Activated CD4-positive, alpha-beta T cell treated with anti-CD3 and anti-CD28 coated beads, Interleukin-2, amount 50 U/mL, for 1 hour (primary cell): ENCODE results near the gene MAN2A1.

ENCODE experiments used
- DNase-seq: peaks from one replicate; pipeline ENCODE4 v3.0.0-alpha.2; 2020

Gene MAN2A1

GRCh38 chr5:109709225-109709624 lies 19.5 kb downstream of the MAN2A1 start:
- DNase-seq = no peak

DNA sequence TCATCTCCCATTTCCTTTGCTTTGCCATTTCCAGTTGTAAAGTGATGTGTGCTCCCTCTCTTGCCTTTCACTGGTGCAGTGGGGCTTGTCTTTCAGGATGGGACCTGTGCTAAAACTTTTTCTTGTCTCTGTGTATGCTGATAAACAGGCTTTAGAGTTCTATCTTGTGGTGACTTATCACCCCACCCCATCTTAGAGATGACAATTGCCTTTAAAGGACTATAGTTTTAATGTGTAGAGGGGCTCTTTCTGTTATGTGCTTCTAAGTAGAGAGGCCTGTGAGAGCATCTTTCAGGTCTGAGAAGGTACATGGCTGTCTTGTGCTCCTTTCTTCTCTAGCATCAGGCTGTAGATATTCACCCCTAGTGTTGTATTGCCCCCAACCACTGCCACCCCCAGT lies 21.9 kb downstream of the MAN2A1 start:
- no peak for DNase-seq

GRCh38 chr5:109713453-109713852 lies 23.7 kb downstream of the MAN2A1 start:
- DNase-seq = no peak

DNA sequence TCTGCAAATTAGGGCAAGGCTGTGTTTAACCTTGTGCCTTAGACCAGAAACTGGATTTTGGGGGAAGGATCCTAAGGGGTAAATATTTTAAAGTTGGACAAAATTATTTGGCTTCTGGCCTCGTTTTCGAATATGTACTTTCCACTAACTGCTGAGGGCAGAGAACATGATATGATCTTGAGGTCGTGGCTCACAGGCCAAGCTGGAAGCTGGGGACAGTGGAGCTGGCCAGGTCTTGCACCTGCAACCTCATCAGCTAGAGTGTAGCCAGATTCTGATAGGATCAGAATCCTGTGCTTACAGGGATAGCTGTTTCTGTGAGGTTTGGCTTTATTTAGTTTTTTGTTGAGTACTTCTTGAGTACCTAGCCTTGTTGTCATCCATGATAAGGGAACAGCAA lies 24.9 kb downstream of the MAN2A1 start:
- no peak for DNase-seq

- DNase-seq = no peak
Observed at GRCh38 chr5:109718216-109718615, 28.5 kb downstream of the MAN2A1 start.

DNA sequence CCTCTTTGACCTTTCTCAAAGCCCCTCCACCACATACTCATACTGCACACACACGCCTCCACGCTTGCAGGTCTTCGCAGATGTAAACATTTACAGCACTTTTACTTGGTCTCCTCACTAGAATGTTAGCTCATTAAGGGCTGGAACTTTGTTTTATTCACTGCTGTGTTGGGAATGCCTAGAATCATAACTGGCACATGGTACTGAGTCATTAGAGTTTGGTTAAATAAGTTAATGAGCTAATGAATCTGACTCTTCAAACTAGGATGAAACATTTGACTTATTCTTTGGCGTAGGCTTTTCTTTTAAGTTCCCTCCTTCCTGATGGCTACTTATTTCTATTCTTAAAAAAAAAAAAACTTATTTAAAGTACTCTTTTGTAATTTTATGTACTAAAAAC lies 28.9 kb downstream of the MAN2A1 start:
- no peak for DNase-seq

- DNase-seq = no peak
Observed at GRCh38 chr5:109719978-109720377, 30.3 kb downstream of the MAN2A1 start.

DNA sequence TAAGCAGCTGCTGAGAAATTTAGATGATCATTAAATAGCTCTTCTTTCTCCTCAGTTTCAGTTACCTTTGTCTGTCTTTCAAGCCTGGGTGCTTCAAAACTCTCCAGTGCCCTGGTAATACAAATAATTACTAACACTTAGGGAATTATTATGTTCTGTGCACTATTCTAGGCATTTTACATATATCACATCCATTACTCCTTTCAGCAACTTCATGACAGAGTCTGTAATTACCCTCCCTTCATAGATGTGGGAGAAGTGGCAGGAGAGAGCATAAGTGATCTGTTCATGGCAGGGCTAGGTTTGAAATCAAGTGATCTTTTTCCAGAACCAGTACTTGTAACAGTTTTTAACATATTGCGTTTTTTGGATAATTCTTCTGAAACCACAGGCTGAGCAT lies 32.0 kb downstream of the MAN2A1 start:
- no peak for DNase-seq

- no peak for DNase-seq
Observed at GRCh38 chr5:109723606-109724005, 33.9 kb downstream of the MAN2A1 start.

- DNase-seq = no peak
Observed at GRCh38 chr5:109725135-109725534, 35.4 kb downstream of the MAN2A1 start.

DNA sequence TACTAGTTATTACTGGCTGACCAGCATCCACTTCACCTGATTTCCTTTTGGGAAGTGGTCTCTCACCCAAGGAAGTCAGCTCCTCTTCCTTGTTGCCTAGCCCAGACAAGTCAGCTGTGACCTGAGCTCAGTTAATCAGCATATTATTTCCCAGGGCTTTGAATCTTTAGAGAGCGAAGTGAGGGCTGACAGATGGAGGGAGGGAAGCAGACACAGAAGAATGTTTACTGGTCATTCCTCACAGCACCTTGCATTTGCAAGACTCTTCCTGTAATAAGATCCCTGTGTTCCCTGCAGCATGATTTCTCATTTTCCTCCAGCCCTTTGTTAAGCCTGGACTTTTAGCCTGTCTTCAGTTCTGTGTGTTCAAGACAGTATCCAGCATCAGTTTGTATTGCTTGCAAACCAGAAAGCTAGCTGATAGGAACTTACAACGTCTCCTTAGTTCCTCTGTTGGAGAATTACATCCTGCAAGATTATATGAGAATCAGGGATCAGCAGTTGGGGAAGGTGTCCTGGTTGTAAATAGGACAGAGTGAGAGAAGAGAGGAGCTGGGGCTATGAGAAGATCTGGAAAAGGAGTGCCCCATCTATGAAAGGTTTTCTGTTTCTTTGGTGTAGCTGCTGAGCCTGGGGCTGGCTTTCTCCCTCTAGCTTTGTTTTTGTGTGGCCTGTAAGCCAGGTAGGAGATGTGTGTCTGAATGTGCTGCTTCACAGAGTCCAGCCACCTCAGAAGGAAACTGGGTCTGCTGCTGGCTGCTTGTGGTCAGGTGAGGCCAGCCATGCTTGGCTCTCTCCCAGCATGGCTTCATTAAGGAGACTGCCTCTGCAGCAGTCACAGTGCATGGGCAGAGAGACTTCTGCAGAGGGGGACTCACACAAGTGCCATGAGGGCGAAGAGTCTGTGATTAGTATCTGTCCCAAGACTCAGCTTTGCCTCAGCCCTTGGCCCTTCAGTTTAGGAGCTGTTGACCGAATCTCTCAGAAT lies 50.3 kb downstream of the MAN2A1 start:
- no peak for DNase-seq

GRCh38 chr5:109740966-109741365 lies 51.2 kb downstream of the MAN2A1 start:
- no peak for DNase-seq

- DNase-seq = no peak
Observed at GRCh38 chr5:109741390-109741789, 51.7 kb downstream of the MAN2A1 start.

DNA sequence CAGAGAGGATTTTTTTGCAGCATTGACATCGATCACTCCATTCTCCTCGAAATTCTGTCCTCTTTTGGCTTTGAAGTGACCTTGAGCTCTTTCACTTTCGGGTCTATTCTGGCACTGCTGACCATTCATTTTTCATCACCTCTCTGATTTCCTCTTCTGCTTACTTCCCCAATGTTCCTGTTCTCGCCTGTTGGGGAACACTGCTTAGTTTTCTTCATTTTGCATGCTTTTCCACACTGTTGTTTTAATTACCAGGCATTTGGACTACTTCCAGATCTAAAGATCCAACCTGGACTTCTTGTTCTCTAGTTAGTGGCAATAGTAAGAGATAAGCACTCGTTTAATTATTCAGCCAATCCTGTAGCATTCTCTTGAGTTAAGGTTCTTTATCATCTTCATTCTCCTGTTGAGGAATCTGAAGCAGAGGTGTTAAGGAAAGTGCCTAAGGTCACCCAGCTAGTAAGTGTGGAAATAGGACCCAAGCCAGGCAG lies 53.4 kb downstream of the MAN2A1 start:
- no peak for DNase-seq

DNA sequence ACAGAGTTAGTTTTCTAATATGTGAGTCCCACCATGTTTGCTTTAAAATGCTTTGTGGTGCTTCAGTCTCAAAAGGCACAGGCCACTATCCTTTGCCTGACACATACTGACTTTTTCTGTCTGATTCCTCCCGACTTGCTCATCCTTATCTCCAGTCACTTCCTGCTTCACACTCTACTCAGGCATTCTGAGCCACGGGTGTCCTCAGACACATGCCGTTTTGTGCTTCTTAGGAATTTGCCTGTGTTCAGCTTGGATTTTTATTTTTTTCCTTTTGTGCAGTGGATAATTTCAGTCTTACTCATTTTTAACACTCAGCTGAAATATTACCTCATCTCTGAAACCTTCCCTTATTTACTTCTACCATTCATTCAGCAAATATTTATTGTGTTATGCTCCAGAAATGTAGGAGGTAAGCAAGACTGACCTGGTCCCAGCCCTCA lies 54.1 kb downstream of the MAN2A1 start:
- no peak for DNase-seq

DNA sequence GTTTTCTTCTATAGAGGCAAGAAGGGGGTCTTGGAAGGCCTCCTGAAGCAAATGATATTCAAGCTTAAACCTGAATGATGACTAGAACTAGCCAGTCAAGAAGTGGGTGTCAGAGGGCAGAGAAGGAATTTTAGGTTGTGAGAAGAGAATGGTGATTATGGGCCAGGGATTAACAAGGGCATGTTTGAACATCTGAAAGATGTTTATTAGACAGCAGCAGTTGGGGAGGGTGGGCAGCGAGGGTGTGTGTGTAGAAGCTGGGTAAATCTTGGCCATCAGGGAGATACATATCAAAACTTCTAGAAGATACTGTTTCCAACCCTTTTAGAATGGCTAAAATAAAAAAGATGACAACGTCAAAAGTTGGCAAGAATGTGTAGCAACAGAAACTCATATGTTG lies 54.5 kb downstream of the MAN2A1 start:
- DNase-seq = no peak

DNA sequence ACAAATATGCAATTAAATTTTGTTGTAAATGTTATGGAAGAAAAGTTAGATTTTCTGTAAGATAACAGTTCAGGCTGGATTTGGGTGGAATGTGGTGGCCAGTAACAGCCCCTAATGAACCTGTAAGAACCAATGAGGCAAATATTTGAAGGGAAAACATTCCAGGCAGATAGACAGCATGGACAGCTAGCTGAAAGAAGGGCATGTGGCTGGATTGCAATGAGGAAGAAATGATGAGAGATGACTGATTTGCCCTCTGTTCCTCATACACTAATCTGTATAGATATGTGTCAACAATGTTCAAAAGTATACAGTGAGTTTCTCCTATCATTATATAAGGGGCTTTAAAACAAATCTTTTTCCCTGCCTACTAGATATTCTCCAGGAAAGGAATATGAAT lies 58.8 kb downstream of the MAN2A1 start:
- no peak for DNase-seq

GRCh38 chr5:109750463-109750862 lies 60.7 kb downstream of the MAN2A1 start:
- no peak for DNase-seq

DNA sequence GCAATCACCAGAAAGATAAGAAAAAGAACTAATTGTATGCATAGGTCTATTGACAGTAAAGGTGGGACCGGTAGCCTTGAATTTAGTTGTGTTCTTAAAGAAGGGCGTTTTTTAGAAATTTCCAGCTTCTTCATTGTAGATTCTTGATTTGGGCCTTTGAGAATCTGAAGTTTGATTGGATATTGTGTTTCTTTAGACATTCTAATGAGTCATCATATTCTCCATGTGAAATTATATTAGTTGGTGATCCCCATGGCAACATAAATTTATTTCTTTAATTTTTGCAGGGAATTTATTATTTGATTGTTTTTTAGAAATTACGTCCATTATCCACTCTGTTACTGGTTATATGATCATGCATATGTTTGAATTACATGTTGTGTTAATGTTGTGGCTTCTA lies 63.6 kb downstream of the MAN2A1 start:
- no peak for DNase-seq

- no peak for DNase-seq
Observed at GRCh38 chr5:109754319-109754718, 64.6 kb downstream of the MAN2A1 start.

GRCh38 chr5:109755761-109756160 lies 66.0 kb downstream of the MAN2A1 start:
- DNase-seq = no peak

GRCh38 chr5:109756543-109757185 lies 66.9 kb downstream of the MAN2A1 start:
- DNase-seq = no peak

DNA sequence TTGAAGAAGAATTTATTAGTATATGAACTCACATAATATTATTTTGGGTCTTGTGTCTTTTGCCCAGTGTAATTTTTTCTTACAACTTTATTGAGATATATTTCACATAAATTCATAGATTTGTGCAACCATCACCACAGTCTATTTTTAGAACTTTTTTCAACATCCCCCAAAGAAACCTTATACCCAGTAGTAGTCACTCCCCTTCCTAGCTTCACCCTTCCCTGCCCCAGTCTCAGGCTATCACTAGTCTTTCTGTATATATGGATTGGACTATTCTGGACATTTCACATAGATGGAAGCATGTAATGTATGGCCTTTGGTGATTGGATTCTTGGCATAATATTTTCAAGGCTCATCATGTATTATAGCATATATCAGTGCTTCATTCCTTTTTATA lies 67.8 kb downstream of the MAN2A1 start:
- no peak for DNase-seq

DNA sequence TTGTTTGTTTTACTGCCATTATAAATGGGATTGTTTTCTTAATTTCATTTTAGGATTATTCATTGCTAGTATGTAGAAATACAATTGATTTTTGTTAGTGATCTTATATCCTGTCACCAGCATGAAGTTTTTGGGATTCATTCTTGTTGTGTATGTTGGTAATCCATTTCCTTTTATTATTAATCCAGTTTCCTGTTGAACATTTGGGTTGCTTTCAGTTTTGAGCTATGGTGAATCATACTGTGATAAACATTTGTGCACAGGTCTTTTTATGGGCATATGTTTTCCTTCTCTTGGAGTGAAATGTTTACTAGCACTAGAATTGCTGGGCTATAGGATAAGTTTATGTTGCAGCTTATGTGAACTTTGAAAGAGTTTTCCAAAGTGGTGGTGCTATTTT lies 69.6 kb downstream of the MAN2A1 start:
- no peak for DNase-seq
